Suppressor macrophage treated with lipopolysaccharide for 1 hour (primary cell): ENCODE measurements around the gene MPP4.
A peak's percentile ranks its signal among the peaks of the same experiment; 100 is the strongest.
"Not testable (repeated sequence)": the region's sequence is repeated elsewhere in the genome, so short reads cannot be mapped to it uniquely, and the experiment has no call there.

ENCODE experiments used
- DNase-seq, 3 donors: peaks; one replicate each; pipeline ENCODE4 v3.0.0-alpha.2; 2020 to 2022

The MPP4 gene

DNA sequence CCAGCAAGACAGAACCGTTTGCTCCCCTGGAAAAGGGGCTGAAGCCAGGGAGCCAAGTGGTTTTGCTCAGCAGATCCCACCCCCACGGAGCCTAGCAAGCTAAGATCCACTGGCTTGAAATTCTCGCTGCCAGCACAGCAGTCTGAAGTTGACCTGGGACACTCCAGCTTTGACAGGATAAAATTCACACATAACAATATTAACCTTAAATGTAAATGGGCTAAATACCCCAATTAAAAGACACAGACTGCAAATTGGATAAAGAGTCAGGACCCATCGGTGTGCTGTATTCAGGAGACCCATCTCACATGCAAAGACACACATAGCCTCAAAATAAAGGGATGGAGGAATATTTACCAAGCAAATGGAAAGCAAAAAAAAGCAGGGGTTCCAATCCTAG is 27.2 kb downstream of the MPP4 start:
- DNase-seq = not testable (repeated sequence)

DNA sequence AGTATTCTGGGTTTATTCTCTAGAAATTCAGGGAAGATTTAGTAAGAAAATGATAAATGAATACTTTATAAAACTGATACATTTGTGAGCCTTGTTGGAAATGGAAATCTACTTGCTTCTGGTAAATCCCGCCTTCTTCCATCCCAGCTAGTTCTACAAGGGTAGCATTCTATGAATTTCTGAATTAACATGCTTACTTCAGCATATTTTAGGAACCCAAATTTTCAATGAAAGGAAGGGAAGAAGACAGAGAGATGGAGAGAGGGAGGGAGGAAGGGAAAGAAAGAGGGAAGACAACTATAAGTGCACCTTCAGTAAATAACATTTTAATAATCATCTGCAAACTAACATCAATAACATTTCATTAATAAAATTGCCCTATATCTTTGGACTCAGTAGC is 28.6 kb downstream of the MPP4 start:
- no peak for DNase-seq

DNA sequence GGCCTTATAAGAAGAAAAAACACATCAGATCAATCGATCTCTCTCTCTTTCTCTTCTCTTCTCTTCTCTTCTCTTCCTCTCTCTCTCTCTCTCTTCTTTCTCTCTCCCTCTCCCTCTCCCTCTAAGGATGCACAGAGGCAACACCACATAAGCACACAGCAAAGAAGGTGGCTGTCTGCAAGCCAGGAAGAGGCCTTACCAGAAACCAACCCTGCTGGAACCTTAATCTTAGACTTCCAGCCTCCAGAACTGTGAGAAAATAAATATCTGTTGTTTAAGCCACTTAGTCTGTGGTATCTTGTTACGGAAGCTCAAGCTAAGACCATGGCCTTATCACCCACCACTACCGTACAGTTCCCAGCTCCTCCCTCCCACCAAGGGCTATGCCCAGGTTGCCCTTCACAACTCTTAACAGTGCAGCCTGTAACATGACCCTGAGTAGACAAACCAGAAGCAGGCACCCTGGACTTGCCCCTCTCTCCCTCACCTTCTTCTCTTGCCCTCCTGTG is 30.0 kb downstream of the MPP4 start:
- no peak for DNase-seq

DNA sequence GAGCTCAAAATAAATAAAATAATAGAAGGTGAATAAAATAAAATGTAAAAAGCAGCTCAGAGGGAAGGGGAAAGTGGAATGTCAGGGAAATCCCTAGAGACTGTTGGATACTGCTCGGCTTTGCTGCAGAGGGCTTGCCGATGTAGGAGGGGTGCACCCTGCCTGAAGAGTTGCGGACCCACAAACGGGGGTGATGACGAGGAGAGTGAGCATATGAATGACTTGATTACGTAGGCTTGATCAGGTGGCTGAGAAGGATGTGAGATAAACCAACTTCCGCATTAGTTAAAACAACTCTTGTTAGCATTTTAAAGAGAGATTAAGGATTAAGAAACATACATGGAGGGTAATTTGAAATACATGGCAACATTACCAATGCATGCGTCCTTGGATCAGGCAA is 34.1 kb downstream of the MPP4 start:
- DNase-seq = no peak

DNA sequence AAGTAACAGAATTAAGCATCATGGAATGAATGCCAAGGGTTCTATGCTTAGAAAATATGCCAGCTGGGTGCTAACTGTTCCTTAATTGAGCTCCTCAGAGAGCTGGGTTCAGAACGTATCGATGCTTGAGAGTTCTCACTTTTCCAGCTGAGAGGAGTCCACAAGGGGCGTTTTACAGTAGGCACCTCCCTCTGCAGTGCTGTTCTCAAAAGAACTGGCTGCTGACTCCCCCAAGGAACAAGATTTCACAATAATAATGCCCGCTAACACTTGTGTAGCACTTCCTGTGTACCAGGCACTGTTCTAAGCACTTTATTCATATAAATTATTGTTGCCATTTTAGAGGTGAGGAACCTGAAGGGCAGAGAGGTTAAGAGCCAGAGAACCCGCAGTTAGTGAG is 37.1 kb downstream of the MPP4 start:
- peak in 2 of 3 donors; percentile 19 to 70 for DNase-seq

DNA sequence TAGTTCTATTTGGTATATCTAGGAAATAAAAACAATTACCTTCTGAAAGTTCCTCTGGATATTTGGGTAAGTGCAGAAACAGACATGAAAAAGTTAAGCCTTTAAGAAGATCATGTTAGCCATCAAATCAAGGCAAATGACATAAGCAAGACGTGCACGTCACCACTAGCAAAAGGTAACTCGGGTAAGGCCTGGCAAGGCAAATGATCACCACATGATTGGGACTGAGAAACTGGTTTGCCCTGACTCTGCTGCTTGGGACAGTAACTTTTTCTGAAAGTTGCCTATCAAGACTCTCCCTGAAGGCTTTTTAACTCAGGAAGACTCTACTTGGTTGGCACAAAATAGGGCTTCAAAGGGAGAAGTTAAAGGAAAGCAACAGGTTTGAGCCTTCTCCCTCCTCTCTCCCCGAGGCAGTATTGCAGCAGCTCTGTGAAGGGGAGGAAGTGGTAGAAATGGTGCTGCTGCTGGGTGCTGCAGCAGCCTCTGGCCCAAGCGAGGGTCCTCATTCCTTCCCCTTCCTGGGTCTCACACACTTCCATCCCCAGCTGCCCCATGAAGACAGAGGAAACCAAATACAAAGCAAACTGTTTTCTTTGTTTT is 38.0 kb downstream of the MPP4 start:
- DNase-seq = peak in 1 of 3 donors; percentile 5

DNA sequence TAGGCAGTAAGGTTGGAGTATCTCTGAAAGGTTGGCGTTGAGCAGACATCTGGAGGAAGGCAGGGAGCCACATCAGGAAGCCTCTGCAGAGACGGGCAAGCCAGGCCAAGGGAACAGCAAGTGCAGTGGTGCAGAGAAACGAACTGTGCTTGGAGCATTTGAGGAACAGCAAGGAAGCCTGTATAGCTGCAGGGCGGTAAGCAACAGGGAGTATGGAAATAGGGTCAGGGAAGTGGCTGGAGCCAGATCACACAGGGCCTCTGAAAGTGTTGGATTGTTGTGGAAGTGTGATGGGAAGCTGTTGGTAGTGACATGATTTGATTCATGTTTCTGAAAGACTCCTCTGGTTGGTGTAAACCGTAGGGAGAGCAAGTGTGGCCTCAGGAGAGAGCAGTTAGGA is 41.7 kb downstream of the MPP4 start:
- DNase-seq = no peak

DNA sequence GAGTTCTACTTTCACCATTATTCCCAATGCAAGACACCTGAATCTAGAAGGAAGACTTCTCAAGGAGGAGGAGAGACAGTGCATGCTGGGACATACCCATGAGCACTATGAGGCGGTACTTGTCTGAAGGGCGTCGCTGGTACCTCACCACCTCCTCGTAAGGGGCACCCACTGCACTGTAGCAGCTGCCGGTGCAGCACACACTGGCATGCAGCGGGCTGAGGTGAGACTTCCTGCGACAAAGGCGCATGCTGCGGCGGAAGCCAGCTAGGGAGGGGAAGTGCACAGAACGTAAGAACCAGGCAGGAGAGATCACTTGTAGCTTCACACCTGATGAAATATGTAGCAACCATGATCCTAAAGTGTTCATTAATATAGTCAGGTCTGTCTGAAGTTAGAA is 42.3 kb downstream of the MPP4 start:
- DNase-seq = no peak

DNA sequence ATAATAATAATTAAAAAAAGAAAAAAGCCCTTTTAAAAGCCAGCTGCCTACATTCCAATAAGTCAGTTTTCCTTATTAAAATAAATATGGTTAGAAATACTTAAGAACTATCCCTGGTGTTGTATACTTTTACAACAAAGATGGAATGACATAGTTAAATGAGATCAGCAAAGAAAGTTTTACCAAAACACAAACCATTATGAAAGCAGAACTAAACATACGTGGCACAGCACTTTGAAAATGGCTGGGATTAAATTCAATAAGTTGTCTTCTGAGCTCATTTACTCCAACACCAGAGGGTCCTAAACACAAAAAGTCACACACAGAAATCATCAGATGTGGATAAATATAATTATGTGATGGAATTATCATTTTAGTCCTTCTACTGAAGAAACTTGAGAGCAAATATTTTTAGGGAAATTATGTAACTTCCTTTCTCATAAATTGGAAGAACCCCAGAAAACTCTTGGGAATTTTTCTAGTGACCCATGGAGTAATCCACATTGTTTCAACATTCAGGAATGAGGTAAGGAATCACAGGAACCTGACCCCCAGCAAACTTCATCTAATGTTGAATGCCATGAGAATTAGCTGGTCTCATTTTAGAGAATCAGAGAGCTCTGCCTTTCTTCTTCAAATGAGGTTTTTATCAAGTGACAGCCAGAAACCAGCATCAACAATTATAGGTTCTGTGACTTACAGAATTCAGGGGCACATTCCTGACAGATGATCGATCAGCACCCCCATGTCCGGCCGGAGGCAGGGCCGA is 43.6 kb downstream of the MPP4 start:
- peak; percentile 71 to 93 (median 86) for DNase-seq

DNA sequence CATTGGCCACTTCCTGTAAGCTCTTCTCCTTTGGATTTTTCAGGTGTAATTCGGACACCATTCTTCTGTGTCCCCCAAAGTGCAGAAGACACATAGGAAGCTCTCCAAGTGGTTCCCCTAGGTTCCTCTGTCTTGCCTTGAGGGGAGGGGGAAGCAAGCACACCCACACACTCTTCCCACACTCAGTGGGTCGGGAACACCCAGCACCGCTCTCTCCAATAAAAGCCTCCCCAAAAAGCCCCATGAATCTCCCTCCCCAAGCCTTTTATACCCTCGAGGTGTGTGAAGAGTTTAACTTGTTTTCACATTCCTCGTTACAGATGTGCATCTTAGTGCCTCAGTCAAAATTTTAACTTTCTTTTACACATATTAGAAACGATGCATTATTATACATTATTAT is 45.2 kb downstream of the MPP4 start:
- peak; percentile 63 to 79 (median 75) for DNase-seq

DNA sequence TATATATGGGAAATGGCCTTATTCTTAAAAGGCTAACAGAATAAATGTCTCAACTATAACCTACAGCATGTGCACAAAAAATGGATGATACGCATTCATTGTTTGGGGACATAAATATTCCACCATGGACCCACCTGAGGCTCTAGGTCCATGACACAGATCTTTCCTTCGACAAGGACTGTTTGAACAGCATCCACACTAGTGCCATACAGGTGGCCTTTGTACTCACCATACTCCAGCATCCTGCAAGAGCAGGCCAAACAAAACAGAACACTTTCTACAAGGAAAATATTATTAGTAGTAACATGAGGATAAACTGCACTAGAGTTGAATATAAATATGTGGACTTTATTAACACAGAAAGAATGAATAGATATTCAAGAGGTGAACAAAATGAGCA is 49.0 kb downstream of the MPP4 start:
- DNase-seq = no peak

DNA sequence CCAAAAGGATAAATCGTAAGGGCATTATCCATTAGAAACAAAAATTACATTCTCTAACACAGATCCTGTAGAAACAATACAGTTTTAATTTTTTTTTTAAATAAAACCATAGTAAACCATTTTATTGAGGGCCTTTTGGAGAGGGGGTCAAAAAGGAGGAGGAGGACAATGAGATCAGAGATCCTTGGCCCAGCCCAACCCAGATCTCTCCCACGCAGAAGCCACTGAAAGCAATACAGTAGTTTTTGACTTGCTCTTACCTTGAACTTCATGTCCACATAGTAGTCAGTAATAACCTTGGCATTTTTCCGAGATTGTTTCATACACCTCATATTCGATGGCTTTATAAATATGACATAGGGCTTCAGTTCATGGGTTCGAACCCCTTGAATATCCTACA is 51.0 kb downstream of the MPP4 start:
- DNase-seq = no peak

DNA sequence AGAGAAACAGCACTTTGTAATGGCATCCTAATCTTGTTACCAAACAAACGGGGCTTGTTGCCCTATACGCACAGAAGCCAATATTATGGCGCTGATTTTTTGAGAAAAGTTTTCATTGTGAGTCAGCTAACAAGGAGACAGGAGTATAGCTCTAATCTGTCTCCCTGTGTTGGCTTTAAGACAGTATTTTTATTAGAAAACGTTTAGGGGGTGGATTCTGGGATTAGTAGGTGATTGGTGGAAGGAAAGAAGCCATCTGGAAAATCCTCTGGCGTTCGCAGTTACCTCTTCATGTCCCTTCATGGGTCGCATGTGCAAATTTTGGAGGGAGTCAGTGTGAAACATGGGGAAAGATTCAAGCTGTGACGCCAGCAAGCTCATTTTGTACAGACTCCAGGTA is 54.4 kb downstream of the MPP4 start:
- DNase-seq = no peak

DNA sequence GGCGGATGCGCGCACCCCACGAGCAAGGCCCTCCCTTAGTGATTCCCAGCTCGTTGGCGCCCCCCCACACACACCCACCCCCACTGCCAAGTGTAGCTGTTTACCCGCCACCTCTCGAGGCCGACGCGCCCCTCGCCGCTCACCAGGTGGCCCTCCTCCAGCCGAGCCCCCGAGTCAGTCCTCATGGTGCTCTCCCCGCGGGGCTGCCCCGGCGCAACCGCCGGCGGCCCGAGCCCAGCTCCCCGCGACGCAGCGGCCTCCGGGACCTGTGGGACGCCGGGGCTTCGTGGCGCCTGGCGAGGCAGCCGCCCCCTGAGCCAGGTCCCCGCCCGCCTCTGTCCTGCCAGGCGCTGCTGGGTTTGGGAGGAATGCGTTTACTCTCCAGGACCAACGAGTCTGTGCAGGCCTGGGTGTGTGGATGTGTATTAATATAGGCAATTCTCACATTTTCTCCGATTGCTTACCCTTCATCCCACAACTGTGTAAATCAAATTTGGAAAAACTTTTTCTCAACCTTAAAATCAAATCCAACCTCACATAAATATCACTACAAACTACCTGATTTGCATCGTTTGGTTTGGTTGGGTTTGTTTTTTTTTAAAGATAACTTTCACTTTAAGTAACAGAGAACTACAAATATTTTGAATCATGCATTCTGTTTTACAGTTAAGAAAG is 55.1 kb downstream of the MPP4 start, which contains the start of gene TMEM237:
TSS of gene TMEM237 (minus strand) at position 288 of the 675 bp plus-strand sequence. CDS start at position 185, 103 bp downstream.
- peak; percentile 25 to 62 (median 31) for DNase-seq

DNA sequence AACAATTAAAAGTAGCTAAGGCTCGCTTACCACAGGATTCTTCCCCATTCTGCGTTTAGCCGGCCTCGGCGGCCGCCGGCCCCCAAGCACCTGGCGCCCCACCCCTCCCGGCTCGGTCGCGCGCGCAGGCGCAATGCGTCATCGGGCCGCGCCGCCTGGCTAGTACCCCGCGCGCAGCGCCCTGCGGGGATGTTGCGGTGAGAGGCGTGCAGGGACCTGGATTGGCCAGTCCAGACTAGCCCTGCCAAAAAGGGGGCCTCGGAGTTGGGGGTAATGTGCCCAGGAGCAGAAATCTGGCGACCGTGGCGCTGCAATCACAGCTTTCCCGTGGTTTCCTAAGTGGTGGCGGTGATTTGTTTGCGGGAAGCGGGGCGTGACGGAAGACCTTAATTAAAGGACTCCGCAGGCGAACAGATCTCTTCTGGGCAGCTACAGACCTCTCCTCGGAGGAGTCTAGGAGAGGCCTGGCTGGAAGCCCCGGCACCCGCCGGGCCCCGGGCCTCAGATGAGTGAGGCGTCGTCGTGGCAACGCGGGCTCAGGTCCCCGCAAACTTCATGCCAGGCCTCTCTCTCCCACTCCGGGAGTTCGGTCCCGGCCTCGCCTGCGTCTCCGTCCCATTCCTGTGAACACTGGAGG is 55.7 kb downstream of the MPP4 start:
- peak; percentile 80 to 94 (median 86) for DNase-seq

DNA sequence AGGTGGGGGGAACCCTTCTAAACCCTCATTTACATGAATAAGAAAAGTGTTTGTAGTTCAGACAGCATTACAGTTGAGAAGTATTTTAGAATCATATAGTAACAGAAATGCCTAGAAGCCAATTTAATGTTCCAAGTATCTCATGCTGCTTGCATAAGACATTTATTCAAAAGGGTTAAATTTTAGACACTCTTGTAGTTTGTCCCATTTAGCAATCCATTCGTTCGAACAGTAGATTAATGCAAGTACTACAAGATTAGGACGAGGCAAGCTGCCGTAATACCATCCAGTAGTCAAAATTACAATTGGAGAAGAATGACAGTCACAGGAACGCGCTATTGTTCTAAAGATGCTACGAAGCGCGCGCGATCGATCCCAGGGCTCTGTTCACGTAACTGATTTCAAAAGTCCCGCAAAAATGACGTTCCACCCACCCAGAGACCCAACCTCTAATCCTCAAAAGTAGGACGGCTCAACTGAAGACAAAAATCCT is 56.3 kb downstream of the MPP4 start:
- DNase-seq = no peak

DNA sequence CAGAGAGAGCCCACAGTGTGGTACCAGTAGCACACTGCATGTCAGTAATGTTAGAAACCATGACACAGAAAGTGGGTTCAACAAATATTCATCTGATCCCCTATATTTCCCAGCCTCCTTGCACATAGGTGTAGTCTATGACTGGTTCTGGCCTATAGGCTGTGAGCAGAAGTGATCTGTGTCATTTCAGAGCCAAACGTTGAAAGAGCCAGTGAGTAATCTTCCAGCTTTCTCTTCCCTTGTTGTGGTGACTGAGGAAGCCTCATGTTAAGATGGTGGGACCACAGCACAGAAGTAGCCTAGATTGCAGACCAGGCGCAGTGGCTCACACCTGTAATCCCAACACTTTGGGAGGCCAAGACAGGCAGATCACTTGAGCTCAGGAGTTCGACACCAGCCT is 59.2 kb downstream of the MPP4 start:
- DNase-seq = peak in 1 of 3 donors; percentile 6

DNA sequence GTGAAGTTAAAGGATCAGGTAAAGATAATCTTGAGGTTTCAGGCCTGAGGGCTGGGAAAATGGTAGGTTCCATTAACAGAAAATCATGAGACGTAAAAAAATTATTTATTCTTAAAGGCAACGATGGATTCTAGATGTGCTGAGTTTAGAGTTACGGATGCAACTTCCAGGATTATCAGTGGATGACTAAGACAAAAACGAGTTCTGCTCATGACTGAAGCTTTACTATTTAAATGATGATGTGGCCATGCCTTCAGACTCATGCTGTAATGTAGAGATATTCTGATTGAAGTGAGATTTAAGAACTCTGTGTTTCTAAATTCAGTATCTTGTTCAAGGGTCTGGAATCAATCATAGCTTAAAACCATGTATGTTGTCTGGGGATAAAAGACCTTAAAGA is 60.1 kb downstream of the MPP4 start:
- no peak for DNase-seq

DNA sequence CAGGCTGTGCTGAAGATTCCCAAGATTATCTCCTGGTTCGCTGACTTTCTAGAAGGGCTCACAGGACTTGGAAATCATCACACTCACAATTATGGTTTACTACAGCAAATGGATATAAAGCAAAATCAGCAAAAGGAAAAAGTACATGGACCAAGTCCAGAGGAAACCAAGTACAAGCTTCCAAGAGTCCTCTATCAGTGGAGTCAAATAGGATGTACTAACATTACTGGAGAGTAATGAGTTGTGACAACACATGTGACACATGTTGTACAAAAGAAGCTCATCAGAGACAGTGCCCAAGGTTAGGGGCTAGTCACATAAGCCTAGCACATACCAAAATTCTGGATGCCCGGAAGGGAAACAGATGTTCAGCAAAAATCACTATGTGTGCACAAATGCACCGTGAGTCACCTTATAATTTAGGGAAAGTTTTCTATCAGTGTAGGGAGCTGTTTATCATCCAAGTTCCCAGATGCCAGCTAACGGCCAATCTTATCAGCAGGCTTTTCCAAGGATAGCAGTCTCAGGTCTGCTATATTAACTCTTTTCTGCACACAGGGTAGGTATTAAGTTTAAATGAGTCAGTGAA is 64.7 kb downstream of the MPP4 start:
- no peak for DNase-seq

DNA sequence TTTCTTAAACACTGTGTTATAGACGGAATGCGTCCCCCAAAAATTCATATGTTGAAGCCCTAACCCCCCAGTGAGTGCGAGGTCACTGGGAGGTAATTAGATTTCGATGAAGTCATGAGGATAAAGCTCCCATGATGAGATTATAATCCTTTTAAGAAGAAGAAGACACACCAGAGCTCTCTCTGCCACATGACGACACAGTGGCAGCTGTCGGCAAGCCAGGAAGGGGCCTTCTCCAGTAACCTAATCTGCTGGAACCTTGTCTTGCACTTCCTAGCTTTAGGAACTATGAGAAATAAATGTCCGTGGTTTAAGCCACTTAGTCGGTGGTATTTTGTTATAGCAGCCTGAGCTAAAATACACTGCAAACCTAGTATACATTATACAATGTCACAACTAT is 67.4 kb downstream of the MPP4 start:
- no peak for DNase-seq

DNA sequence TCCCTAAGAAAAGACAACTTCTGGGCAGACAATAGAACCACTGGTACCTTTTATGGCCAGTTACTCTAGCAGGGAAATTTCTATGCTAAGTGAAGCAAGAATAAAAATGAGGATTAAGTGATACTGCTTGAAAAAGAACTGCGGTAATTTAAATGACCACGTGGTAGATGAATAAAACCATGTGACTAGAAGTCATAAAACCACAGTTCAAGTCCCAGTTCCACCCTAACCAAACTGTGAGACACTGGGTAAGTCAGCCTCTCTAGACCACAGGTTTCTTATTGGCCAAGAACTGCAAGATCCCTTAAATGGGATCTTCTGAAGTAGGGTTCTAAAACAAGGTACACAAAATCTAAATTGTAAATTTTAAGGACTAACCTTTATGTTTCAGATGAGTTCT is 67.9 kb downstream of the MPP4 start:
- DNase-seq = no peak

DNA sequence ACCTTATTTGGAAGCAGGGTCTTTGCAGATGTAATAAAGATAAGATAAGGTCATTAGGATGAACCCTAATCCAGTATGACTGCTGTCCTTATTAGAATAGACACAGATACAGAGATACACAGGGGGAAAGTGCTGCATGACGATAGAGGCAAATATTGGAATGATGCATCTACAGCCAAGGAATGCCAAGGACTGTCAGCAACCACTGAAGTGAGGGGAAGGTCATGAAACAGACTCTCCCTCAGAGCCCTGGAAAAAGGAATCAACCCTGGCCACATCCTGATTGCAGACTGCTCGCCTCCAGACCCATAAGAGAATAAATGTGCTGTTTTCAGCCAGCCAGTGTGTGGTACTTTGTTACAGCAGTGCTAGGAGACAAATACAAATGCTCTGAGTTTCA is 69.9 kb downstream of the MPP4 start:
- DNase-seq = no peak
